ENCODE measurements around the gene CXCL5.

GRCh38 chr4:73988061-73988460 lies 10.4 kb downstream of the CXCL5 start, which contains the start of gene PPBP:
- no peak for TF ChIP-seq POLR2AphosphoS5 (IDR thresholded peaks at IDR 0.05)
- TF ChIP-seq CTCF (IDR thresholded peaks at IDR 0.05): no peak
- TF ChIP-seq POLR2A (IDR thresholded peaks at IDR 0.05): no peak
- no peak for TF ChIP-seq EP300 (IDR thresholded peaks at IDR 0.05)
